A673 (cell line): ENCODE measurements around the gene FBXL2. TPM values are rescaled to one million over a fixed set of nuclear protein-coding genes. Genes with fewer than 3 reads are reported as not detected.
"Not testable (repeated sequence)": the region's sequence is repeated elsewhere in the genome, so short reads cannot be mapped to it uniquely, and the experiment has no call there.

Experiments
- BruUV-seq: library from RNA; stranded (reverse); fragments of 400-500 nt; replicated peaks from 2 replicates; lab custom pipeline; 2021; lab: Mats Ljungman, UMichigan
- CTCF ChIA-PET: fragments of 300-600 bp; sonication (Branson Sonifier 250); formaldehyde crosslinking; loops from one replicate; lab custom pipeline; 2022; ENCODE audit warnings: antibody characterized with exemption; lab: Charles Lee
- POLR2A ChIA-PET: fragments of 300-600 bp; sonication (Branson Sonifier 250); formaldehyde crosslinking; loops from one replicate; lab custom pipeline; 2022; ENCODE audit warnings: antibody characterized with exemption; ENCODE audit not compliant: low non-redundant PET; lab: Charles Lee
- DNase-seq: peaks from one replicate; pipeline ENCODE4 v3.0.0-alpha.2; 2015; ENCODE audit warnings: low spot score
- H3K27ac ChIP-seq: fragments of 200-600 bp; sonication (generic); 2 replicates; pipeline ENCODE4 v1.5.1; 2016; ENCODE audit warnings: mixed run types, low read depth, mild to moderate bottlenecking, mixed read lengths, antibody characterized with exemption, low read length; ENCODE audit not compliant: poor library complexity, severe bottlenecking
- H3K27me3 ChIP-seq: fragments of 200-600 bp; sonication (generic); replicated peaks from 2 replicates; pipeline ENCODE4 v1.6.1; 2017; ENCODE audit warnings: mixed run types, low read depth, mild to moderate bottlenecking, mixed read lengths, antibody characterized with exemption, low read length; ENCODE audit not compliant: insufficient read depth, poor library complexity
- H3K36me3 ChIP-seq: fragments of 200-600 bp; sonication (generic); 2 replicates; pipeline ENCODE4 v1.6.1; 2016; ENCODE audit warnings: mixed run types, mild to moderate bottlenecking, mixed read lengths, antibody characterized with exemption, low read length; ENCODE audit not compliant: insufficient read depth, poor library complexity, severe bottlenecking
- H3K4me1 ChIP-seq: fragments of 200-600 bp; sonication (generic); 2 replicates; pipeline ENCODE4 v1.6.1; 2017; ENCODE audit warnings: mixed run types, mild to moderate bottlenecking, mixed read lengths, antibody characterized with exemption, low read length; ENCODE audit not compliant: insufficient read depth, poor library complexity, severe bottlenecking
- H3K4me3 ChIP-seq: fragments of 200-600 bp; sonication (generic); 2 replicates; pipeline ENCODE4 v1.5.1; 2016; ENCODE audit warnings: low read depth, mixed run types, mild to moderate bottlenecking, mixed read lengths, low read length; ENCODE audit not compliant: poor library complexity, severe bottlenecking
- H3K9me3 ChIP-seq: fragments of 200-600 bp; sonication (generic); 2 replicates; pipeline ENCODE4 v1.6.1; 2016; ENCODE audit warnings: mixed run types, low read depth, mild to moderate bottlenecking, mixed read lengths, antibody characterized with exemption, low read length; ENCODE audit not compliant: poor library complexity, severe bottlenecking
- CTCF ChIP-seq: fragments of 300-800, 200-600 bp; sonication (generic); conservative IDR thresholded peaks from 2 replicates; pipeline ENCODE4 v1.5.1; 2017; ENCODE audit warnings: low read depth, mild to moderate bottlenecking, antibody characterized with exemption, low read length, moderate library complexity, mixed read lengths
- EZH2 ChIP-seq: fragments of 200-600 bp; sonication (generic); IDR thresholded peaks from 2 replicates; pipeline ENCODE4 v1.6.1; 2017; ENCODE audit warnings: borderline replicate concordance, low read depth, mild to moderate bottlenecking, mixed read lengths, antibody characterized with exemption, low read length; ENCODE audit not compliant: poor library complexity, severe bottlenecking
- intact Hi-C: fragments of 100-400 bp; cut with micrococcal nuclease; formaldehyde crosslinking; loops from one replicate; pipeline ENCODE4 v1.10.0; 2022; ENCODE audit not compliant: unreplicated experiment
- total RNA-seq: library from RNA; stranded (reverse); gene quantifications from 2 replicates; pipeline ENCODE4 v1.2.3, GENCODE V29; 2021

The FBXL2 gene
- total RNA-seq, 1 experiment from 2014 or later, result 7.8 TPM

GRCh38 chr3:33334364-33334763 is 57.1 kb downstream of the FBXL2 start:
- Histone ChIP-seq H3K4me1 (no peaks in the 10 kb centered on the region), H3K4me3 (no peak overlapping the region), H3K27ac (no peak overlapping the region), H3K36me3 (no peaks in the 10 kb centered on the region), H3K27me3 (no peaks in the 10 kb centered on the region), H3K9me3 (peaks cover 9% of the 10 kb centered on the region)
- DNase-seq, result no peak
- intact Hi-C loops, result no loop called here
- no TSS peak for BruUV-seq
- POLR2A ChIA-PET, result no interaction called here
- TF ChIP-seq CTCF (no peak), EZH2 (no peak)
- CTCF ChIA-PET, result no interaction called here

- H3K36me3 ChIP-seq, intact Hi-C loops, H3K4me3 ChIP-seq, H3K27ac ChIP-seq, CTCF ChIA-PET, DNase-seq, H3K27me3 ChIP-seq, H3K9me3 ChIP-seq, BruUV-seq, POLR2A ChIA-PET, H3K4me1 ChIP-seq: not testable (repeated sequence)
Measured at GRCh38 chr3:33338936-33339465, 61.8 kb downstream of the FBXL2 start.

GRCh38 chr3:33339758-33340157 is 62.5 kb downstream of the FBXL2 start:
- ChIA-PET CTCF (no interaction called here), POLR2A (no interaction called here)
- intact Hi-C loops, result no loop called here
- H3K4me3 ChIP-seq, result no peak overlapping the region
- H3K27ac ChIP-seq, result no peak overlapping the region
- H3K27me3 ChIP-seq, result no peaks in the 10 kb centered on the region
- H3K4me1 ChIP-seq, result no peaks in the 10 kb centered on the region
- TF ChIP-seq EZH2 (no peak), CTCF (no peak)
- no TSS peak for BruUV-seq
- DNase-seq, result no peak
- H3K36me3 ChIP-seq, result no peaks in the 10 kb centered on the region
- H3K9me3 ChIP-seq, result no peaks in the 10 kb centered on the region

- no peak overlapping the region for H3K4me3 ChIP-seq
- CTCF ChIA-PET, result no interaction called here
- intact Hi-C loops, result no loop called here
- no peaks in the 10 kb centered on the region for H3K4me1 ChIP-seq
- no peaks in the 10 kb centered on the region for H3K9me3 ChIP-seq
- no TSS peak for BruUV-seq
- H3K27ac ChIP-seq, result no peak overlapping the region
- H3K27me3 ChIP-seq, result no peaks in the 10 kb centered on the region
- peak; percentile 10 for DNase-seq
- POLR2A ChIA-PET, result no interaction called here
- no peaks in the 10 kb centered on the region for H3K36me3 ChIP-seq
- TF ChIP-seq CTCF, result no peak
- no peak for TF ChIP-seq EZH2
Measured at GRCh38 chr3:33355611-33356010, 78.4 kb downstream of the FBXL2 start.
